Measurements from ENCODE around the gene GCNA.
"Not testable (repeated sequence)": the region's sequence is repeated elsewhere in the genome, so short reads cannot be mapped to it uniquely, and the experiment has no call there.

GCNA gene

GRCh38 chrX:71559773-71560172 is 18.5 kb upstream of the GCNA start:
- DNase-seq: not testable (repeated sequence)

- no peak for DNase-seq
These were observed 14.3 kb upstream of the GCNA start for GRCh38 chrX:71563921-71564320.

GRCh38 chrX:71565474-71566041 is 12.7 kb upstream of the GCNA start:
- no peak for DNase-seq

GRCh38 chrX:71571390-71571789 is 6.8 kb upstream of the GCNA start:
- not testable (repeated sequence) for DNase-seq

GRCh38 chrX:71573590-71573989 is 4.6 kb upstream of the GCNA start:
- no peak for DNase-seq

GRCh38 chrX:71577682-71578081 is 555 bp upstream of the GCNA start:
- no peak for DNase-seq

GRCh38 chrX:71579136-71579989 is 1.1 kb downstream of the GCNA start:
- no peak for DNase-seq

- DNase-seq: no peak
These were observed 1.7 kb downstream of the GCNA start for GRCh38 chrX:71579990-71580380.

GRCh38 chrX:71581210-71581609 is 3.0 kb downstream of the GCNA start:
- no peak for DNase-seq

- DNase-seq: no peak
These were observed 8.7 kb downstream of the GCNA start for GRCh38 chrX:71586929-71587328.

- not testable (repeated sequence) for DNase-seq
These were observed 15.0 kb downstream of the GCNA start for GRCh38 chrX:71593210-71593609.

- DNase-seq: no peak
These were observed 21.7 kb downstream of the GCNA start for GRCh38 chrX:71599965-71600364.

GRCh38 chrX:71603618-71604017 is 25.4 kb downstream of the GCNA start:
- DNase-seq: no peak

- DNase-seq: no peak
These were observed 25.9 kb downstream of the GCNA start for GRCh38 chrX:71604141-71604540.

GRCh38 chrX:71604796-71605568 is 26.7 kb downstream of the GCNA start:
- DNase-seq: no peak

- no peak for DNase-seq
These were observed 28.4 kb downstream of the GCNA start for GRCh38 chrX:71606536-71607216.

GRCh38 chrX:71607488-71607887 is 29.3 kb downstream of the GCNA start:
- DNase-seq: no peak

- no peak for DNase-seq
These were observed 31.0 kb downstream of the GCNA start for GRCh38 chrX:71609095-71609750.

- DNase-seq: not testable (repeated sequence)
These were observed 33.5 kb downstream of the GCNA start for GRCh38 chrX:71611736-71612135.

- no peak for DNase-seq
These were observed 34.0 kb downstream of the GCNA start for GRCh38 chrX:71612256-71612655.

GRCh38 chrX:71615056-71615455 is 36.8 kb downstream of the GCNA start:
- no peak for DNase-seq

- DNase-seq: no peak
These were observed 37.7 kb downstream of the GCNA start for GRCh38 chrX:71615954-71616353.
